ENCODE results near the gene LEFTY1. TPM values are rescaled to one million over a fixed set of nuclear protein-coding genes. Genes with fewer than 3 reads are reported as not detected.

Gene LEFTY1
- total RNA-seq, 1 donor from 2014 or later: not detected

GRCh38 chr1:225847610-225848009 lies 41.3 kb downstream of the LEFTY1 start:
- peaks cover 99% of the 10 kb centered on the region for H3K36me3 ChIP-seq
- H3K27ac ChIP-seq: no peak overlapping the region
- H3K27me3 ChIP-seq (ENCODE audit: low read depth): no peaks in the 10 kb centered on the region
- no peaks in the 10 kb centered on the region for H3K9me3 ChIP-seq
- TF ChIP-seq CTCF (IDR thresholded peaks at IDR 0.05): no peak
- DNase-seq (no peak), ATAC-seq (no peak)
- intact Hi-C loops (cut with DNase I): no loop called here
- peaks cover 24% of the 10 kb centered on the region for H3K4me1 ChIP-seq
- no peak overlapping the region for H3K4me3 ChIP-seq

GRCh38 chr1:225846331-225847310 lies 42.3 kb downstream of the LEFTY1 start:
- no peak for TF ChIP-seq CTCF (IDR thresholded peaks at IDR 0.05)
- Histone ChIP-seq H3K27me3 (ENCODE audit: low read depth) (no peaks in the 10 kb centered on the region), H3K4me1 (peaks cover 22% of the 10 kb centered on the region), H3K9me3 (no peaks in the 10 kb centered on the region), H3K36me3 (peaks cover 99% of the 10 kb centered on the region), H3K4me3 (no peak overlapping the region), H3K27ac (no peak overlapping the region)
- intact Hi-C loops (cut with DNase I): no loop called here
- no peak for DNase-seq
- ATAC-seq: no peak

DNA sequence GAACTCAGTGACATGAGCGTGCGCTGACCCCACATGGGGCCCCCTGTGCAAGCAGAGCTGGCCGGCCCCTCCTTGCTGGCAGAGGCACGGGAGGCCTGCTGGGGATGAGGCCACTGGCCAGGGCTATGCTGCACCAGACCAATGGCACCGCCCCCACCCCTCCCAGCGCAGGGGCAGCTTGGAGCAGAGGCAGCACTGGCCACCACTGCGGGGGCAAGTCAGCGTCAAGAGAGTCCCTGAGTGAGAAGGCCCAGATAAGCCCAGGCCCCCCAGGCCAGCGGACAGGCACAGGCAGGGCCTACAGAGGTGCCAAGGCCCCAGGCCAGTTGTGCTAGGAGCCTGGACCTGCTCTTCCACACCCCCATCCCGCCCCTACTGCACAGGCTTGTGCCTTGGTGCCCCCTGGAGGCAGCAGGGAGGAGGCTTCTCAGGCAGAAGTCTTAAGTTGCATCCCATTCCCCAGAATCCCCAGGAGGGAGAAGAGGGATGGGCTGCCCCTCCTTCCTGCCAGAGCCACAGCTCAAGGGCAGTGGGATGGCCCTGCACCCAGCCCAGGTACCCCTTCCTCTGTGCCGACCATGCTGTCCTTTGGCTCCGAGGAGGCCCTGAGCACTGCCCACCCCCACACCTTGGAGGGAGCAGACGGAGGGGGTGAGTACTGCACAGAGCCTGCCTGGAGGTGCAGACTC lies 43.2 kb downstream of the LEFTY1 start:
- intact Hi-C loops (cut with DNase I): no loop called here
- no peaks in the 10 kb centered on the region for H3K27me3 ChIP-seq (ENCODE audit: low read depth)
- peak; percentile 69 to 79 for ATAC-seq
- H3K36me3 ChIP-seq: peaks cover 100% of the 10 kb centered on the region
- no peaks in the 10 kb centered on the region for H3K9me3 ChIP-seq
- no peak overlapping the region for H3K4me3 ChIP-seq
- peak; percentile 69 for TF ChIP-seq CTCF (IDR thresholded peaks at IDR 0.05)
- DNase-seq: peak; percentile 77
- peaks cover 16% of the 10 kb centered on the region for H3K4me1 ChIP-seq
- H3K27ac ChIP-seq: peak overlapping the region; percentile 36

DNA sequence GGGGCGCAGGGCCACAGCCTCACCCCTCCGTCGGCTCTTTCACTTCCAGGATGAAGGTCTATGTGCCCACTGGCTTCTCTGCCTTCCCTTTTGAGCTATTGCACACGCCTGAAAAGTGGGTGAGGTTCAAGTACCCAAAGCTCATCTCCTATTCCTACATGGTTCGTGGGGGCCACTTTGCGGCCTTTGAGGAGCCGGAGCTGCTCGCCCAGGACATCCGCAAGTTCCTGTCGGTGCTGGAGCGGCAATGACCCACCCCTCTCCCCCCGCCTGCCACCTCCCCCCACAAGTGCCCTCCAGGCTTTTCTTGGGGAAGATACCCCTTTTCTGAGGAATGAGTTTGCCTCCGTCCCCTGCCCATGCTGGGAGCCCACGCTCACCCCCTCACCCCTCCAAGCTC lies 43.8 kb downstream of the LEFTY1 start:
- Histone ChIP-seq H3K27me3 (ENCODE audit: low read depth) (no peaks in the 10 kb centered on the region), H3K9me3 (no peaks in the 10 kb centered on the region), H3K36me3 (peaks cover 100% of the 10 kb centered on the region), H3K4me3 (no peak overlapping the region), H3K4me1 (peaks cover 11% of the 10 kb centered on the region), H3K27ac (no peak overlapping the region)
- no peak for TF ChIP-seq CTCF (IDR thresholded peaks at IDR 0.05)
- intact Hi-C loops (cut with DNase I): no loop called here
- DNase-seq (peak; percentile 38), ATAC-seq (no peak)

DNA sequence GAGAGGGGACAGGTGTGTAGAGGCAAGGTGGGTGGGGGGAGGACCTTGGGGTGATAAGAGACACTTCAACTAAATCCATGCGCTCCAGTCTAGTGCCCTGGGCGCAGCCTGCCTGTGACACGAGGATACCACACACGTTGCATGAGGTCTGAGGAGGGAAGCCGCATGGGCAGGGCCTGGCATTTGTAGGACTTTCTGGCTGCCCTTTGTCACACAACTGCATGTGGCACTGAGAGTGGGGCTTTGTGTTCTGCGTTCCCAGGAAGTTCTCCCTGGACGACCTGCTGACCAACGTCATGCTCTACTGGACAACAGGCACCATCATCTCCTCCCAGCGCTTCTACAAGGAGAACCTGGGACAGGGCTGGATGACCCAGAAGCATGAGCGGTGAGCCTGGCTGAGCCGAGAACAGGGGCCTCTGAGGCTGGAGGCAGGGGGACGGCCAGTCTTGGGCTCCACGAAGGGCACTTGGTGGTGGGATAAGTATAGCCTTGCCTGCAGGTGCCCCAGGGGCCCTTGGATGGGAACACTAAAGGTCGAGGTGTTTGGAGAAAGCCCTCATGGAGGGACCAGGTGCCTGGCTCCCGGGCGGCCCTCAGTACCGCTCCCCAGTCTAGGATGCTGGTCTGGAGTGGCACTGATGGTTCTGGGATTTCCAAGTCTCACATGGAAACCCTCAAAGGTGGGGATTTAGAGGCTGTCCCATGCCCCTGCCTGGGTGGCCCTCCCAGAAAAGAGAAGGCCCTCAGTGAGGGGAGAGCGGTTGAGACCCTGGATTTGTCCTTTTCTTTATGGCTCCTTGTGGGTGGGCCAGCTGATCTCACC lies 44.5 kb downstream of the LEFTY1 start:
- Histone ChIP-seq H3K36me3 (peaks cover 100% of the 10 kb centered on the region), H3K27me3 (ENCODE audit: low read depth) (no peaks in the 10 kb centered on the region), H3K4me3 (no peak overlapping the region), H3K4me1 (peaks cover 5% of the 10 kb centered on the region), H3K9me3 (no peaks in the 10 kb centered on the region), H3K27ac (no peak overlapping the region)
- TF ChIP-seq CTCF (IDR thresholded peaks at IDR 0.05): no peak
- ATAC-seq (no peak), DNase-seq (peak; percentile 44)
- intact Hi-C loops (cut with DNase I): no loop called here

Data from lower lobe of right lung (tissue), 2 donors.